DND-41 (cell line): Measurements from ENCODE around the gene CCL26.
"Not testable (repeated sequence)": the region's sequence is repeated elsewhere in the genome, so short reads cannot be mapped to it uniquely, and the experiment has no call there.

Experiments
- ATAC-seq: fragments of 200-7000 bp; cut with Tn5 transposase; 3 replicates; pipeline ENCODE4 v1.9.1; 2021; ENCODE audit warnings: low read depth; ENCODE audit not compliant: insufficient read depth
- DNase-seq: peaks from one replicate; pipeline ENCODE4 v3.0.0-alpha.2; 2020
- H2AFZ ChIP-seq: 2 replicates; pipeline ENCODE4 v1.6.0; 2012; ENCODE audit warnings: low read depth, low read length
- H3K27ac ChIP-seq: 2 replicates; pipeline ENCODE4 v1.5.1; 2012; ENCODE audit warnings: low read length, inconsistent platforms
- H3K27me3 ChIP-seq: fragments of 200-600 bp; sonication (generic); 2 replicates; pipeline ENCODE4 v1.6.0; 2012; ENCODE audit warnings: low read length, mild to moderate bottlenecking, inconsistent platforms; ENCODE audit not compliant: insufficient read depth, poor library complexity
- H3K36me3 ChIP-seq: 2 replicates; pipeline ENCODE4 v1.5.1; 2012; ENCODE audit warnings: low read length, inconsistent platforms; ENCODE audit not compliant: insufficient read depth
- H3K4me1 ChIP-seq: 2 replicates; pipeline ENCODE4 v1.5.1; 2012; ENCODE audit warnings: mild to moderate bottlenecking, low read length; ENCODE audit not compliant: insufficient read depth
- H3K4me2 ChIP-seq: 2 replicates; pipeline ENCODE4 v1.6.0; 2012; ENCODE audit warnings: mild to moderate bottlenecking, moderate library complexity, low read length, inconsistent platforms; ENCODE audit not compliant: insufficient read depth
- H3K4me3 ChIP-seq, 2 experiments: fragments of 200-600 bp in 1 of 2; shearing (Covaris generic) in 1 of 2; 2 replicates each; pipeline ENCODE4 v1.5.1; 2012 to 2016; ENCODE audit warnings: inconsistent platforms in 2 of 2, low read length in 2 of 2, mild to moderate bottlenecking in 2 of 2, low read depth in 1 of 2, moderate library complexity in 1 of 2
- H3K79me2 ChIP-seq: 2 replicates; pipeline ENCODE4 v1.6.0; 2012; ENCODE audit warnings: low read length, inconsistent platforms; ENCODE audit not compliant: insufficient read depth
- H3K9ac ChIP-seq: 2 replicates; pipeline ENCODE4 v1.6.0; 2012; ENCODE audit warnings: low read depth, mild to moderate bottlenecking, inconsistent platforms, low read length, moderate library complexity
- H3K9me3 ChIP-seq: 2 replicates; pipeline ENCODE4 v1.5.1; 2012; ENCODE audit warnings: low read length, moderate library complexity, mild to moderate bottlenecking, inconsistent platforms; ENCODE audit not compliant: insufficient read depth, severe bottlenecking
- H4K20me1 ChIP-seq: 2 replicates; pipeline ENCODE4 v1.6.0; 2012; ENCODE audit warnings: low read length; ENCODE audit not compliant: insufficient read depth
- EZH2 ChIP-seq: IDR thresholded peaks from 3 replicates; pipeline ENCODE4 v1.6.1; 2012; ENCODE audit warnings: borderline replicate concordance, low read depth, mild to moderate bottlenecking, moderate library complexity, low read length, inconsistent platforms; ENCODE audit not compliant: severe bottlenecking
- TF ChIP-seq, protein P1 (sequence below): IDR thresholded peaks from 2 replicates; pipeline ENCODE4 v1.5.1; 2012; ENCODE audit warnings: borderline replicate concordance, low read length, moderate library complexity, mild to moderate bottlenecking; ENCODE audit not compliant: poor library complexity, severe bottlenecking; ENCODE audit errors: extremely low read depth

The CCL26 gene

DNA sequence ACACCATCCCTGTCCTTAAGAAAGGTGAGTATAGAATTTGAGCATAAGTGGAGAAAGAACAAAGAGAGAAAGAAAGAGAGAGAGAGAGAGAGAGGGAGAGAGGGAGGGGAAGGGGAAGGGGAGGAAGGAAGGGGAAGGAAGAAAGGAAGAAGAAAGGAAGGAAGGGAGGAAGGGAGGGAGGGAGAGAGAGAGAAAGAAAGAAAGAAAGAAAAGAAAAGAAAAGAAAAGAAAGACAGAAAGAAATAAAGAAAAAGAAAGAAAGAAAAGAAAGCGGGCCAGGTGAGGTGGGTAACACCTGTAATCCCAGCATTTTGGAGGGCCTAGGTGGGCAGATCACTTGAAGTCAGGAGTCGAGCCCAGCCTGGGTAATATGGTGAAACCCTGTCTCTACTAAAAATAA lies 21.7 kb upstream of the CCL26 start:
- H3K27me3 ChIP-seq: peaks cover 3% of the 10 kb centered on the region
- H3K79me2 ChIP-seq: no peaks in the 10 kb centered on the region
- H2AFZ ChIP-seq: no peak overlapping the region
- no peaks in the 10 kb centered on the region for H3K9me3 ChIP-seq
- H3K9ac ChIP-seq: no peak overlapping the region
- no peak overlapping the region for H3K4me2 ChIP-seq
- DNase-seq (no peak), ATAC-seq (no peak)
- H3K4me1 ChIP-seq: no peaks in the 10 kb centered on the region
- H3K36me3 ChIP-seq: no peaks in the 10 kb centered on the region
- H3K27ac ChIP-seq: no peak overlapping the region
- TF ChIP-seq, protein P1, sequence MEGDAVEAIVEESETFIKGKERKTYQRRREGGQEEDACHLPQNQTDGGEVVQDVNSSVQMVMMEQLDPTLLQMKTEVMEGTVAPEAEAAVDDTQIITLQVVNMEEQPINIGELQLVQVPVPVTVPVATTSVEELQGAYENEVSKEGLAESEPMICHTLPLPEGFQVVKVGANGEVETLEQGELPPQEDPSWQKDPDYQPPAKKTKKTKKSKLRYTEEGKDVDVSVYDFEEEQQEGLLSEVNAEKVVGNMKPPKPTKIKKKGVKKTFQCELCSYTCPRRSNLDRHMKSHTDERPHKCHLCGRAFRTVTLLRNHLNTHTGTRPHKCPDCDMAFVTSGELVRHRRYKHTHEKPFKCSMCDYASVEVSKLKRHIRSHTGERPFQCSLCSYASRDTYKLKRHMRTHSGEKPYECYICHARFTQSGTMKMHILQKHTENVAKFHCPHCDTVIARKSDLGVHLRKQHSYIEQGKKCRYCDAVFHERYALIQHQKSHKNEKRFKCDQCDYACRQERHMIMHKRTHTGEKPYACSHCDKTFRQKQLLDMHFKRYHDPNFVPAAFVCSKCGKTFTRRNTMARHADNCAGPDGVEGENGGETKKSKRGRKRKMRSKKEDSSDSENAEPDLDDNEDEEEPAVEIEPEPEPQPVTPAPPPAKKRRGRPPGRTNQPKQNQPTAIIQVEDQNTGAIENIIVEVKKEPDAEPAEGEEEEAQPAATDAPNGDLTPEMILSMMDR: no peak
- TF ChIP-seq EZH2: no peak
- H4K20me1 ChIP-seq: no peaks in the 10 kb centered on the region
- H3K4me3 ChIP-seq: no peak overlapping the region

DNA sequence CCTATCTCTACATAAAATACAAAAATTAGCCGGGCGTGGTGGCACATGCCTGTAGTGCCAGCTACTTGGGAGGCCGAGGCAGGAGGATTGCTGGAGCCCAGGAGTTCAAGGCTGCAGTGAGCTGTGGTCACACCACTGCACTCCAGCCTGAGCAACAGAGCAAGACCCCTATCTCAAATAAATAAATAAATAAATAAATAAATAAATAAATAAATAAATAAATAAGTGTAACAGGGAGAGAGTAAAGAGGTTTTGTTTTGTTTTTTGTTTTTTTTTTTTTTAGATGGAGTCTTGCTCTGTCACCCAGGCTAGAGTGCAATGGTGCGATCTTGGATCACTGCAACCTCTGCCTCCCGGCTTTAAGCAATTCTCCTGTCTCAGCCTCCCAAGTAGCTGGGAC lies 20.6 kb upstream of the CCL26 start:
- not testable (repeated sequence) for H3K4me1 ChIP-seq, H3K27ac ChIP-seq, H3K9me3 ChIP-seq

DNA sequence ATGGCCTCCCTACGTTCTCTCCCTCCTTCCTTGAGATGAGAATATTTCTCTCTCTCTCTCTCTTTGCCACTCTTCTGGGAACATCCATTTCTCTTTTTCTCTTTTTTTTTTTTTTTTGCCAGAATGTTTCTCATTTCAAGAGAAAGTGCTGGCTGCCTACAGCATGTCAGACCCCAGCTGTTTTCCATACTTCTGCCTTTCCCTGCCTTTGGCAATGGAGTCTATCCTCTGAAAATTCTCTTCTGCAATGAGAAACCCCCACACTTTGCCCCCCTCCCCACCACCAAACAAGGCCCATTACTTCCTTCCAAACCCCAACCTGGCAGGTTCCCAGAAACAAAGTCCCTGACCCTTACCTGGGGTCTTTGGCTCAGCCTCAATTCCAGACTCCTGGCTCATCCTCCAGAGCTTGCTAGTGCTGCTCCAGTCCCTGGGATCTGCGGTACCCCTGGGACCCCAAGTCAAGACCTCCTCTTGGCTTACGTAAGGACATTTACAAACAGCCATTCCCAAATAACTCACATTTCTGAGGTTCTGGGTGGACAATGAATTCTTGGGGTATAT lies 17.4 kb upstream of the CCL26 start:
- H3K36me3 ChIP-seq: no peaks in the 10 kb centered on the region
- H3K4me3 ChIP-seq: no peak overlapping the region
- no peak overlapping the region for H3K4me2 ChIP-seq
- no peaks in the 10 kb centered on the region for H3K27me3 ChIP-seq
- H3K4me1 ChIP-seq: no peaks in the 10 kb centered on the region
- H3K79me2 ChIP-seq: no peaks in the 10 kb centered on the region
- no peak for DNase-seq
- H3K27ac ChIP-seq: no peak overlapping the region
- no peak overlapping the region for H2AFZ ChIP-seq
- no peaks in the 10 kb centered on the region for H3K9me3 ChIP-seq
- no peak for ATAC-seq
- no peak overlapping the region for H3K9ac ChIP-seq
- TF ChIP-seq EZH2: no peak
- TF ChIP-seq, protein P1: no peak
- H4K20me1 ChIP-seq: no peaks in the 10 kb centered on the region

More for the DNA sequence above, 20.6 kb upstream of the CCL26 start:
- ATAC-seq, H3K4me3 ChIP-seq, H4K20me1 ChIP-seq, H3K9ac ChIP-seq, H2AFZ ChIP-seq, H3K79me2 ChIP-seq, DNase-seq, H3K4me2 ChIP-seq, H3K27me3 ChIP-seq, H3K36me3 ChIP-seq: not testable (repeated sequence)

DNA sequence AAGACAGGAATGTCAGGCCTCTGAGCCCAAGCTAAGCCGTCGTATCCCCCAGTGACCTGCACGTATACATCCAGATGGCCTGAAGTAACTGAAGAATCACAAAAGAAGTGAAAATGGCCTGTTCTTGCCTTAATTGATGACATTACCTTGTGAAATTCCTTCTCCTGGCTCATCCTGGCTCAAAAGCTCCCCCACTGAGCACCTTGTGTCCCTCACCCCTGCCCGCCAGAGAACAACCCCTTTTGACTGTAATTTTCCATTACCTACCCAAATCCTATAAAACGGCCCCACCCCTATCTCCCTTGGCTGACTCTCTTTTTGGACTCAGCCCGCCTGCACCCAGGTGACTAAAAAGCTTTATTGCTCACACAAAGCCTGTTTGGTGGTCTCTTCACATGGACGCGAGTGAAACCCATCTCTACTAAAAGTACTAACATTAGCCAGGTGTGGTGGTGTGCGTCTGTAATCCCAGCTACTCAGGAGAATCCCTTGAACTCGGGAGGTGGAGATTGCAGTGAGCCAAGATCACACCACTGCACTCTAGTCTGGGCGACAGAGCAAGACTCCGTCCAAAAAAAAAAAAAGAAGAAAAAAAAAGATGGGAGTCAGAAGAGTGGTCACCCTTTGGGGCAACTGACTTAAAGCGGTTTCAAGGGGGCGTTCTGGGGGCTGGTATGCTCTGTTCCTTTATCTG lies 16.3 kb upstream of the CCL26 start:
- ATAC-seq, H2AFZ ChIP-seq, H3K4me2 ChIP-seq, H3K9ac ChIP-seq, H3K4me1 ChIP-seq, H3K36me3 ChIP-seq, H3K79me2 ChIP-seq, H3K27me3 ChIP-seq, H4K20me1 ChIP-seq, DNase-seq, H3K9me3 ChIP-seq, H3K27ac ChIP-seq, H3K4me3 ChIP-seq: not testable (repeated sequence)

DNA sequence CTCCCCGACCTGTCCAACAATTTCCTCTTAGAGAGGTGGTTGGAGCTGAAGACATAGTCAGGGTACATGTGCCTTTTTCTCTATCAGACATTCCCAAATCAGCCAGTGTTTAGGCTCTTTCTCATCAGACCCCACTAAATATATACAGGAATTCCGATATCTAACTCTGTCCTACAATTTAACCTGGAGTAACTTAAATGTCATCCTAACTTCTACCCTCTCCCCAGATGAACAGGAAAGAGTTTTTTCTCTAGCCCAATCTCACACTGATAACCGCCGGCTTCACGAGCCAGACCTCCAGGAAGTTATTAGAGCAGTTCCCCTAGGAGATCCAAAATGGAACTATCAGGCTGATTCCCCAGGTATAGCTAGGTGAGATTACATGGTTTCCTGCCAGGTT lies 11.0 kb upstream of the CCL26 start:
- not testable (repeated sequence) for H4K20me1 ChIP-seq, H3K4me2 ChIP-seq, H3K9ac ChIP-seq, H3K79me2 ChIP-seq, H3K27me3 ChIP-seq, H3K4me3 ChIP-seq, DNase-seq, H3K36me3 ChIP-seq, H3K27ac ChIP-seq, ATAC-seq, H3K9me3 ChIP-seq, H2AFZ ChIP-seq, H3K4me1 ChIP-seq

DNA sequence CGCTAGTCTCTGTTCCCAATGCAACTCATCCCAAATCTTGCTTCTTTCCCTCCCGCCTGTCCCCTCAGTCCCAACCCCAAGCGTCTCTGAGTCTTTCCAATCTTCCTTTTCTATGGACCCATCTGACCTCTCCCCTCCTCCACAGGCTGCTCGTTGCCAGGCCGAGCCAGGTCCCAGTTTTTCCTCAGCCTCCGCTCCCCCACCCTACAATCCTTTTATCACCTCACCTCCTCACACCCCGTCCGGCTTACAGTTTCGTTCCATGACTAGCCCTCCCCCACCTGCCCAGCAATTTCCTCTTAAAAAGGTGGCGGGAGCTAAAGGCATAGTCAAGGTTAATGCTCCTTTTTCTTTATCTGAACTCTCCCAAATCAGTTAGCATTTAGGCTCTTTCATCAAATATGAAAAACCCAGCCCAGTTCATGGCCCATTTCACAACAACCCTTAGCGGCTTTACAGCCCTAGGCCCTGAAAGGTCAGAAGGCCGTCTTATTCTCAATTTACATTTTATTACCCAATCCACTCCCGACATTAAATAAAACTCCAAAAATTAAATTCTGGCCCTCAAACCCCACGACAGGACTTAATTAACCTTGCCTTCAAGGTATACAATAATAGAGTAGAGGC lies 8.7 kb upstream of the CCL26 start:
- H3K79me2 ChIP-seq, H2AFZ ChIP-seq, H3K9me3 ChIP-seq, DNase-seq, H3K4me2 ChIP-seq, H3K27me3 ChIP-seq, H4K20me1 ChIP-seq, H3K9ac ChIP-seq, H3K4me1 ChIP-seq, H3K36me3 ChIP-seq, ATAC-seq, H3K4me3 ChIP-seq, H3K27ac ChIP-seq: not testable (repeated sequence)
